Activated effector memory CD4-positive, alpha-beta T cell treated with anti-CD3 and anti-CD28 coated beads, Interleukin-2, amount 50 U/mL, for 16 hours (primary cell): ENCODE measurements around the gene RPL39.
"Not testable (repeated sequence)": the region's sequence is repeated elsewhere in the genome, so short reads cannot be mapped to it uniquely, and the experiment has no call there.

Experiments
- DNase-seq: peaks from one replicate; pipeline ENCODE4 v3.0.0-alpha.2; 2020

RPL39 gene

DNA sequence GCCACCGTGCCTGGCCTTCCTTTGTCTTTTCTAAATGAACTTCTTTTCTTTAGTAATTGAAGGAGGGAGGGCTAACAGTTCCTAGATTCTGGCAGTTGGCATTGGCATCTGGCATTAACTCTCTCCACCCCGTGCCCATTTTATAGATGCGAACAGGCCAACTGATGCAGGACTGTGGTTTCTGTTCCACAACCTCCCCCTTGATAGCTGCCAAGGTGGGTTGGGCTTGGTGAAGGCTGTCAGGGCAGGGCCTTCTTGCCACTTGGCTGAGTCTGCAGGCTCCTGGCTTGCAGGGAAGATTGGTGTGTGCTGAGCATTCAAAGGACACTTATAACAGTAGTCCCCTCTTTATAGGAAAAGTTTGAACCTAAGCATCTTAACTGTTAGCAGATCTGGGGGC, 28.7 kb downstream of the RPL39 start:
- DNase-seq = no peak

DNA sequence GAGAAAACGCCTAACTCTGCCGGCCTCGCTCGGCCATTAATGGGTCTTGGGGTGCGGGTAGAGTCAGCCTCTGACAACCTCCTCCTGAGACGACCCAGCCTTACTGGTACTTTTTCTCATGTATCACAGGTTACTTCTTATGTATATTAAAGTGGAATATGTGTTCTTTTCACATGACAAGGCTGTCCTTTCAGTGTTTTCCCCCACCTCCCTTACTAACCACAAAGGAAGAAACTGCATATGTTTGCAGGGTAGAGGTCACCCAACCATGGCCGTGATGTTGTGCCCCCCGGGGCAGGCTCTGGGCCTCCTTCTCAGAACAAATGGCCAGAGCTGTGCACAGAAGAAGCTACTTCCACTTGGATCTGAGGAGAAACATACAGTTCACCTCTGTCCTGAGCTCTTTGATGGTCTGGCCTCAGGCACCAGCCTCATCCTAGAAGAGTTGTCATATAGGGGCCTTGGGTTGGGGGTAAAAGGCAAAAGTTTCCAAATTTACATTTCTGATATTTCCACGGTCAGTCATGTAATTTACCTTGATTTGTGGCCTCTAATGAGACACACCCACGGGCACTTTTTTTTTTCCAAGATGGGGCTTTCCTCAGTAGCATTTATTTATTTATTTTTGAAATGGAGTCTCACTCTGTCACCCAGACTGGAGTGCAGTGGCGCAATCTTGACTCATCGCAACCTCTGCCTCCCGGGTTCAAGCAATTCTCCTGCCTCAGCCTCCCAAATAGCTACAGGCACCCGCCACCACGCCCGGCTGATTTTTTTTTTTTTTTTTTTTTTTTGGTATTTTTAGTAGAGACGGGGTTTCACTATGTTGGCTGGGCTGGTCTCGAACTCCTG, 31.2 kb downstream of the RPL39 start:
- DNase-seq = no peak

DNA sequence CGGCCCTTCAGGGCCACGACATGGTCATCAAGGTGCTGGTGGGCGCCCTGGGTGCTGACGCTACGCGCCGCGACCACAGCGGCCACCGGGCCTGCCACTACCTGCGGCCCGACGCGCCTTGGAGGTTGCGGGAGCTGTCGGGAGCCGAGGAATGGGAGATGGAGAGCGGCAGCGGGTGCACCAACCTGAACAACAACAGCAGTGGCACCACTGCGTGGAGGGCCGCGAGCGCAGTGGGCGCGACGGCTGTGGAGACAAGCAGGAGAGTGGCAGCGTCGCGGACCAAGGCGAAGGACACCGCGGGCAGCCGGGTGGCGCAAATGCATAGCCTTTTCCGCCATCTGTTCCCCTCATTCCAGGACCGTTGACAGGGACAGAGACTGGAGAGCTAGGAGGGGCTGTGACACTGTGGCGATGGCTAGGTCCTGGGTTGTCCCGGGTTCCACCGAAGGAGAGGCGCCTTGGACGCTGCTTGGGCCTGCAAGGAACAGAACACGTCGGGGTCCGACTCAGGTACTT, 32.1 kb downstream of the RPL39 start:
- DNase-seq = no peak

- peak; percentile 75 for DNase-seq
Measured at GRCh38 chrX:119758731-119759247, 32.6 kb downstream of the RPL39 start.

DNA sequence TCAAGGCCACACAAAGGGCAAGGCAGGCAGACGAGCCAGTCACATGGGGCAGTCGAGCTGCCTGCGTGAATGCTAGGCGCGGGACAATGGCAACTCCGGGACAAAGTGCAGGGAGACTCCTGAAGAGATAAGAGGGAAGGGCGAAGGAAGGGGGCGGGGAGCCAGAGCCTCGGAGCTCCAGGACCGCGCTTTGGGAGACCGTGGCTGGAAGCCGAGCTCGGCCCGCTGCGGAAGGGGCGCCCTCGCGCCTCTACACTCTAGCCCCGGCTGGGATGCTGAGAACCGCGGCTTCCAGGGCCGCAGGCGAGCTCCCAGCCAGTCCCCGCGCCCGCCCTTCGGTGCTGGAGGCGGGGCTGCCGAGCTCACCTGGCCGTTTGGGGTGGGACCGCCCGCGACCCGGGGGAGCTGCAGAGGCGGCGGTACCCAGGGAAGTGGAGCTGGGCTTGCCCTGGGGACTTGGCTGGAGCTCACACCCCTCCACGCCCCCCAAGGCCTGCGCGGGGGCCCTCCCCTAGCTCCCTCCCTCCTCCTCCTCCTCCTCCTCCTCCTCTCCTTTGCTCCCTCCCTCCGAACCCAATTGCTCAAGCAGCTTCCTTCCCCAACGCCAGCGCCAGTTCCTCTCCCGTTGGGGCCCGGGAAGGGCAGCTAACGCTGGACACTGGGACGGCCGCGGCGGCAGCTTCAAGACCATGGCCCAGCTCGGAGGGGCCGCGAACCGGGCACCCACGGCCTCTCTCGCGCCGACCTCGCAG, 33.3 kb downstream of the RPL39 start, which contains the start of gene SOWAHD:
Gene SOWAHD, plus strand, starts transcription at position 610 of the 752 bp plus-strand sequence. Its CDS starts 80 bp downstream, at position 690.
- peak; percentile 74 for DNase-seq

- DNase-seq = no peak
Measured at GRCh38 chrX:119757646-119757978, 33.8 kb downstream of the RPL39 start.

DNA sequence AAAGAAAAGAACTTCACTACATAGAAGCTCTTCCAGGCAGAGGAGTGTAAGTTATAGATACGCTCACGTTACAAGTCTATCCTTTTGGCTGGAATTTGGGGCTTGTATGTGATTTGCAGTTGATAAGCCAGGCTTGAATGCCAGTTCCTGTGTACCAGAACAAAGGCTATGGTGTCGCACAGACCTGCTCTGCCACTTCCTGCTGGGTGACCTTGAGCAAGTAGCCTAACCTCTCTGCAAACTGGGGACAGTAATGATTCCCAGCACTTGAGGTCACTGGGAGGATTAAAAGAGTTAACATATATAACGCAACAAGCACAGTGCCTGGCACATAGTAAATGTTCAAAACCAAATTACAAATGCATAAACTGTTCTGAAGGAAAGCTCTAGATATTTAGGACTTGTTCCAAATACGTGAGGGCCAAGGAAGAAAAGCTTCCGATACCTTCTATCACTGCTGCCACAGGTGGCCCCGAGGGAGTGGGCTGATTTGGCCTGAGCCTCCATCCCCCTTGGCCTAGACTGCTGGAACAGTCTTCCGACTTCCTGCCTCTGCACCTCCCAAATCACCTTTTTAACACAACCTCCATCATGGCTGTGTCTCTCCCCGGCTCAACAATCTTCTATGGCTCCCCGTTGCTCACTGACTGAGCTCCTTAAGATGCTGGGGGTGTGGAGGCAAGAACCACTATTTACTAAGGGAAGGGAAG, 34.3 kb downstream of the RPL39 start:
- no peak for DNase-seq

DNA sequence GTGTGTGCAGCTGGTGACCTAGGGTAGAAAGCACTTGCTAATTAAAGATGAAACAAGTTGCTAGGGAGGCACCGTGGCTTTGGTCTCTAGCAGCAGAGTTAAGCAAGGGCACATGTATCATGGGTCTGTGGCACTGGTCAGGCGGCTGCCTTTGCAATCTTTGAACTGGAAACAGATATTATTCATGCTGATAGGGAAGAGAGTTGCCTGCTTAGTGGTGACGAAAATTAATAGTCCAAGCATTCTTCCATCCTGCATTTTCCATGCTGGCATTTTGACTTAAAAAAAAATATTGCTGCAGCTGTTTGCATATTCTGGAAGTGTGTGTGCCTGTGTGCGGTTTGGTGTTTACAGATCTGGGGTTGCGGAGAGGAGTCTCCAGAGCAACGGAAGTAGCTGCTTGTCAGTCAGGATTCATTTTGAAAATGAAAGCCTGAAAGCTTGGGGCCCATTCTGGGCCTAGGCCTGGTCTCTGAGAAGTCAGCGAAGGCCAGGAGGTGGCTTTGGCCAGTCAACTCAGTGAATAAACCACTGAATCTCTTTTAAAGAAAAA, 35.4 kb downstream of the RPL39 start:
- DNase-seq = peak; percentile 73

- peak; percentile 67 for DNase-seq
Measured at GRCh38 chrX:119753639-119754257, 37.7 kb downstream of the RPL39 start.

DNA sequence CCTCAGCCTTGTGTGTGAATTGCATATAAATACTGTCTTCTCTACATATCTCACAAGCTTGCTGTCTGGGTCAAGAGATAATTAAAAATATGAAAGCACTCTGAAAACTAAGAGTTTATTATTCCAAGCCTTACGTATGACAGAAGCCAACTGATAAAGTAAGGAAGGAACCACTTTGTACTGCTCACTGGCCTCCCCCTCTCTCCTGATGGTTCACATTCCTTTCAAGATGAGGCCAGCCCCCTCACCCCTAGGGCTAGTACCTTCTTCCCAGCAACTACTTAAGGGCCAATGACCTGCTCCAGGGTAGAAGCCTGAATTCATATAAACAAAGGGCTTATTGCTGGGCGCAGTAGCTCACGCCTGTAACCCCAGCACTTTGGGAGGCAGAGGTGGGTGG, 38.4 kb downstream of the RPL39 start:
- DNase-seq = no peak

DNA sequence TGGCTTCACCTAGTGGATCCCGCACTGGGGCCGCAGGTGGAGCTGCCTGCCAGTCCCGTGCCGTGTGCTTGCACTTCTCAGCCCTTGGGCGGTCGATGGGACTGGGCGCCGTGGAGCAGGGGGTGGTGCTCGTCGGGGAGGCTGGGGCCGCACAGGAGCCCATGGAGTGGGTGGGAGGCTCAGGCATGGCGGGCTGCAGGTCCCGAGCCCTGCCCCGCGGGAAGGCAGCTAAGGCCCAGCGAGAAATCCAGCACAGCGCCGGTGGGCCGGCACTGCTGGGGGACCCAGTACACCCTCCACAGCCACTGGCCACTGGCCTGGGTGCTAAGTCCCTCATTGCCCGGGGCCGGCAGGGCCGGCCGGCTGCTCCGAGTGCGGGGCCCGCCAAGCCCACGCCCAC, 40.7 kb downstream of the RPL39 start:
- peak; percentile 22 for DNase-seq

DNA sequence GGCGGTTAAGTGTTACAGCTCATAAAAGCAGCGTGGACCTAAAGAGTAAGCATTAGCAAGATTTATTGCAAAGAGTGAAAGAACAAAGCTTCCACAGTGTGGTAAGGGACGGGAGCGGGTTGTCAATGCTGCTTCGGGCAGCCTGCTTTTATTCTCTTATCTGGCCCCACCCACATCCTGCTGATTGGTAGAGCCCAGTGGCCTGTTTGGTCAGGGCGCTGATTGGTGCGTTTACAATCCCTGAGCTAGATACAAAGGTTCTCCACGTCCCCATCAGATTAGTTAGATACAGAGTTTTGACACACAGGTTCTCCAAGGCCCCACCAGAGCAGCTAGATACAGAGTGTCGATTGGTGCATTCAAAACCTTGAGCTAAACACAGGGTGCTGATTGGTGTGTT, 41.3 kb downstream of the RPL39 start:
- DNase-seq = not testable (repeated sequence)

- DNase-seq = no peak
Measured at GRCh38 chrX:119745283-119745848, 46.1 kb downstream of the RPL39 start.

DNA sequence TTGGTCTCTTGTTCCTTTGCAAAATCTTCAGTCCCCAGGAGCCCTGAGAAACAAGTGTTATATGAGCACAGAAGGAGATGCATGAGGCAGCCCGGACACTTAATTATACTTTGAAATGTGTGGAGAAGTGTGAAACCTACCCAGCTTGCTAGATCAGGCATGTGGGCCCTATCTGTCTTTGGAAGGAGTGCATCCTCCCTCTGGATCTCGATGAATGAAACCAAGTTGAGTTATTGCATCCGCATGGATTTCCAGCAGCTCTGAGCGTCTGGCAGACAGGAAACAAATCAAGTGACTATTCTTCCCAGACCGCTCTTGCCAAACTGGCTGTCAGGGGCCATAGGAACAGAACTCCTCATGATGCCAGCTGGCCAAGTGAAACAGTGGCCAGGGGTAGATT, 52.7 kb downstream of the RPL39 start:
- no peak for DNase-seq
